Measurements from ENCODE around the gene TMEM94.
A peak's percentile ranks its signal among the peaks of the same experiment; 100 is the strongest.

TMEM94 gene

DNA sequence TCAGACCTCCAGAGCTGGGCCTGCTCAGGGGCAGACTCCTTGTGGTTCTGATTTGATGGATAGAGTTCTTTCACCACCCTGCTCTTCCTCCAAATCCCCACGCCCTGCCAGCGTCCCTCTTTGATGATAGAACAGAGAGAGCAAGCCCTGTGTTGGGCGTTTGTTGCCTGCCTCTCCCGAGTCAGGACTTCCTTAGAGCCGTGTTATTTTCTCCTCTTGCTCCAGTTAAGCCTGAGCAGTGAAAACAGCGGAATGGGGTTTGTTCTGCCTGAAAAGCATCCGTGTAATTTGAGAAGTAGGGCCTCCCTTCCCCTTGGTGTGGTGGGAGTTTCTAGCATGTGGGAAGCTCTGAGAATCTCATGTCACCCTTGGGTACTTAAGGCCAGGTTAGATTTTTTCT lies 22.1 kb downstream of the TMEM94 start:
- Histone ChIP-seq H3K36me3 (ENCODE audit: control insufficient read depth, insufficient read depth, low read length) (peaks cover 1% of the 10 kb centered on the region; the same call in 1 of the 2 replicates), H3K4me1 (ENCODE audit: control insufficient read depth, insufficient read depth, low read length) (peaks cover 4% of the 10 kb centered on the region; the same call in 1 of the 2 replicates), H3K9ac (ENCODE audit: low read depth, low read length) (no peak overlapping the region), H3K27me3 (ENCODE audit: control insufficient read depth, insufficient read depth, low read length) (no peaks in the 10 kb centered on the region), H3K4me3 (ENCODE audit: low read depth, low read length) (no peak overlapping the region), H3K9me3 (ENCODE audit: control insufficient read depth, insufficient read depth, low read length) (no peaks in the 10 kb centered on the region), H3K27ac (ENCODE audit: low read depth, low read length) (peak overlapping the region; percentile 8)

DNA sequence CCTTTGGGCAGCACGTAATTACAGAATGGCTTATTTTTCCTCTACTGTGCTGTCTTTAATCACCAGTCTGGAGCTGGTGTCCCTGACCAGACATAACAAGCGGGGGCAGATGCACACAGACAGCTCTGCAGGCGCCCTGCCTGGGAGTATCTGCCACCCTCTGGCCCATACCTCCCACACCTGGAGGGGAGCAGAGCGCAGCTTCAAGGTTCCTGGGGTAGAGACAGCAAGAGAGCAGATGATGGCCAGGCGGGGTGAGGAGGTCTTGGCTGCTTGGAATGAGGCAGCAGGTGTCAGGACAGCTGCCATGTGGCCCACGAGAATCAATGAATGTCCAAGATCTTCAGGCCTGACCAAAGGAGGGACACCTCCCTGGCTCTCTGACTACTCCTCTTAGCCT lies 23.8 kb downstream of the TMEM94 start:
- H3K4me1 ChIP-seq (ENCODE audit: control insufficient read depth, insufficient read depth, low read length), result peaks cover 4% of the 10 kb centered on the region; the same call in 1 of the 2 replicates
- no peak overlapping the region for H3K9ac ChIP-seq (ENCODE audit: low read depth, low read length)
- H3K4me3 ChIP-seq (ENCODE audit: low read depth, low read length), result no peak overlapping the region
- no peak overlapping the region for H3K27ac ChIP-seq (ENCODE audit: low read depth, low read length)
- no peaks in the 10 kb centered on the region for H3K27me3 ChIP-seq (ENCODE audit: control insufficient read depth, insufficient read depth, low read length)
- H3K9me3 ChIP-seq (ENCODE audit: control insufficient read depth, insufficient read depth, low read length), result no peaks in the 10 kb centered on the region
- no peaks in the 10 kb centered on the region for H3K36me3 ChIP-seq (ENCODE audit: control insufficient read depth, insufficient read depth, low read length)

DNA sequence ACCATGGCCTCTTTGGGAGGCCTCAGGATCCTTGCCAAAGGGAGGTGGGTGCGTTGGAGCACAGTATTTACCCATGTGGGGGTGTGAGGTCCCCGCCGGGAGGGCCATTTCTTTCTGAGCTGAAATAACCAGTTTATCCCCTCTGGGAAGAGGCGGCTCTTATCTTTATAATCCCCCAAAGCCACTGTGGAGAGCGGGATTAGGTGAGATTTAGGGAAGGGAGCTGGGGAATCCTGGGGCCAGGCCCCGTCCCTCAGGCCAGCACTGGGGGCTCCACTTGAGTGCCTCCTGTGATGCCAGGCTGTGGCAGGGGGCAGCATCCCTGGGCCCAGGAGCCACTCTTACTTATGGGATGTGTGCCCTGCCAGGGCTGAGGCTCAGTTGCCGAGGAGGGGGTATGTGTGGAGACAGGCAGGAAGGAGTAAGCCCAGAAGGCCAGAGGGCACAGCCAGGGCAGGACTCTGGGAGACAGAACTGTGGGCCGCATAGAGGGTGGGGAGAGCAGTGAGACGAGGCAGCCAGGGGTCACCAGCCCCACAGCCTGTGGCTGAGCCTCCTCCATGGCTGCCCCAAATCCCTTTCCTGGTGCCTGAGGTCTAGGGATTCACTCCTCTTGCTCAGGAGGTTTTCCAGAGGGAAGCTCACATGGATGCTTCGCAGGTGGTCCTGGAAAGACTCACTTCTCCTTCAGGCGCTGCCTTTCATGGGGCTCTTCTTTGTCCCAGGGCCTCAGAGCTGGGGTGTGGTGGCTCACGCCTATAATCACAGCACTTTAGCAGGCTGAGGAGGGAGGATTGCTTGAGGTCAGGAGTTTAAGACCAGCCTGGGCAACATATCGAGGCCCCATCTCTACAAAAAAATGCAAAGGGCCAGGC lies 25.0 kb downstream of the TMEM94 start:
- Histone ChIP-seq H3K4me3 (ENCODE audit: low read depth, low read length) (no peak overlapping the region), H3K4me1 (ENCODE audit: control insufficient read depth, insufficient read depth, low read length) (peaks cover 4% of the 10 kb centered on the region; the same call in 1 of the 2 replicates), H3K27me3 (ENCODE audit: control insufficient read depth, insufficient read depth, low read length) (no peaks in the 10 kb centered on the region), H3K9ac (ENCODE audit: low read depth, low read length) (no peak overlapping the region), H3K27ac (ENCODE audit: low read depth, low read length) (no peak overlapping the region), H3K9me3 (ENCODE audit: control insufficient read depth, insufficient read depth, low read length) (no peaks in the 10 kb centered on the region), H3K36me3 (ENCODE audit: control insufficient read depth, insufficient read depth, low read length) (no peaks in the 10 kb centered on the region)

DNA sequence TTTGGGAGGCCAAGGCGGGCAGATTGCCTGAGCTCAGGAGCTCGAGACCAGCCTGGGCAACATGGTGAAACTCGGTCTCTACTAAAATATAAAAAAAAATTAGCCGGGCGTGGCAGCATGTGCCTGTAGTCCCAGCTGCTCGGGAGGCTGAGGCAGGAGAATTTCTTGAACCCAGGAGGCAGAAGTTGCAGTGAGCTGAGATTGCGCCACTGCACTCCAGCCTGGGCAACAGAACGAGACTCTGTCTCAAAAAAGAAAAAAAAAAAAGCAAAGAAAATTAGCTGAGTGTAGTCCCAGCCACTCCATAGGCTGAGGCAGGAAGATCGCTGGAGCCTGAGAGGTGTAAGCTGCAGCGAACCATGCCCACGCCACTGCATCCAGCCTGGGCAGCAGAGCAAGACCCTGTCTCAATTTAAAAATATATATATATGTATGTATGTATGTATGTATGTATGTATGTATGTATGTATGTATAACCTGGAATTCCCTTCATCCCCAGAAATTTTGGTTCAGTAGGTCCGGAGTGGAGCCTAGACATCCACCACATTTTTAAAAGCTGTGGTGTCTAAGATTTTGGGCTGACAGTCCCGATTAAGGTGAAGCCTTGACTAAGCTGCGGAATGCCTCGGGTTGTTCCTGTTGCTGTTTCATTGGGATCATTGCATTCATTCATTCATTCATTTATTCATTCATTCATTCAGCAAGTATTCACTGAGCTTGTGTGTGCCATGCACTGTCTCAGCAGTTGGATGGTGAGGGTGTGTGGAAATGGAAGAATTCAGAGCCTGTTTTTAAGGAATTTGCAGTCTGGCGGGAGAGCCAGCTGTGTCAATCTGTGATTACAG lies 25.9 kb downstream of the TMEM94 start:
- Histone ChIP-seq H3K27me3 (ENCODE audit: control insufficient read depth, insufficient read depth, low read length) (no peaks in the 10 kb centered on the region), H3K9me3 (ENCODE audit: control insufficient read depth, insufficient read depth, low read length) (no peaks in the 10 kb centered on the region), H3K4me3 (ENCODE audit: low read depth, low read length) (no peak overlapping the region), H3K36me3 (ENCODE audit: control insufficient read depth, insufficient read depth, low read length) (no peaks in the 10 kb centered on the region), H3K9ac (ENCODE audit: low read depth, low read length) (no peak overlapping the region), H3K4me1 (ENCODE audit: control insufficient read depth, insufficient read depth, low read length) (peaks cover 4% of the 10 kb centered on the region; the same call in 1 of the 2 replicates), H3K27ac (ENCODE audit: low read depth, low read length) (no peak overlapping the region)

DNA sequence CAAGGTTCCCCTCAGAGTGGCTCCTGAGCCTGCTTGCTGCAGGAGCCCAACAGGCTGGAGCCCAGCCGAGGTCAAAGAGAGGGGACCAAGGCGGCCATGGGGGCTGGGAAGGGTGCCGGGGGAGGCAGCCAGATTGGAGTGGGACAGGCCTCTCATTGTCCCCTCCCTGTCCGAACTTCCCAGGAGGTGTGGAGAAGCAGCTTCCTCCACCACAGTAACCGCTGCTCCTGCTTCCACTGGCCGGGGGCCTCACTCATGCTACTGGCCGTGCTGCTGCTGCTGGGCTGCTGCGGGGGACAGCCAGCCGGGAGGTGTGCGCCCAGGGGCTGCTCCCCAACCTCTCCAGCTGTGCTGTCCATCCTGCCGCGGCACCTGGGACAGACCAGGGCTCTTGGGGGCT lies 29.3 kb downstream of the TMEM94 start:
- Histone ChIP-seq H3K9me3 (ENCODE audit: control insufficient read depth, insufficient read depth, low read length) (no peaks in the 10 kb centered on the region), H3K27me3 (ENCODE audit: control insufficient read depth, insufficient read depth, low read length) (no peaks in the 10 kb centered on the region), H3K27ac (ENCODE audit: low read depth, low read length) (no peak overlapping the region), H3K36me3 (ENCODE audit: control insufficient read depth, insufficient read depth, low read length) (peaks cover under 1% of the 10 kb centered on the region; the same call in 1 of the 2 replicates), H3K4me1 (ENCODE audit: control insufficient read depth, insufficient read depth, low read length) (no peaks in the 10 kb centered on the region), H3K4me3 (ENCODE audit: low read depth, low read length) (no peak overlapping the region), H3K9ac (ENCODE audit: low read depth, low read length) (no peak overlapping the region)

DNA sequence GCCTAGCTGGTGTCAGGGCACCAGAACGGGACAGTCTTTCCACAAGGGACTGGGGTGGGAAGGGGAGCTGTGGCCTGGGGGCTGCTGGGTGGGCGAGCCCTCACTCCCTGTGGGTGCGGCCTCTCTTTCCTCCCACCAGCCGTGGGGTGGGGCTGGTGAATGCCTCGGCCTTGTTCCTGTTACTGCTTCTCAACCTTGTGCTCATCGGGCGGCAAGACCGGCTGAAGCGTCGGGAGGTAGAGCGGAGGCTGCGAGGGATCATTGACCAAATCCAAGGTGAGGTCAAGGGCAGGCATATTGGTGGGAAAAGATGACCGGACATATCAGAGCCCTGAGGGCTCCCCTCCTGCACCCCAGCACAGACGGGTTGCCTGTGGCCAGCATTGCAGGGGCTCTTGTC lies 29.7 kb downstream of the TMEM94 start:
- no peaks in the 10 kb centered on the region for H3K27me3 ChIP-seq (ENCODE audit: control insufficient read depth, insufficient read depth, low read length)
- H3K36me3 ChIP-seq (ENCODE audit: control insufficient read depth, insufficient read depth, low read length), result peaks cover 4% of the 10 kb centered on the region; the same call in 1 of the 2 replicates
- H3K27ac ChIP-seq (ENCODE audit: low read depth, low read length), result no peak overlapping the region
- H3K4me1 ChIP-seq (ENCODE audit: control insufficient read depth, insufficient read depth, low read length), result no peaks in the 10 kb centered on the region
- no peak overlapping the region for H3K4me3 ChIP-seq (ENCODE audit: low read depth, low read length)
- H3K9me3 ChIP-seq (ENCODE audit: control insufficient read depth, insufficient read depth, low read length), result no peaks in the 10 kb centered on the region
- H3K9ac ChIP-seq (ENCODE audit: low read depth, low read length), result no peak overlapping the region

DNA sequence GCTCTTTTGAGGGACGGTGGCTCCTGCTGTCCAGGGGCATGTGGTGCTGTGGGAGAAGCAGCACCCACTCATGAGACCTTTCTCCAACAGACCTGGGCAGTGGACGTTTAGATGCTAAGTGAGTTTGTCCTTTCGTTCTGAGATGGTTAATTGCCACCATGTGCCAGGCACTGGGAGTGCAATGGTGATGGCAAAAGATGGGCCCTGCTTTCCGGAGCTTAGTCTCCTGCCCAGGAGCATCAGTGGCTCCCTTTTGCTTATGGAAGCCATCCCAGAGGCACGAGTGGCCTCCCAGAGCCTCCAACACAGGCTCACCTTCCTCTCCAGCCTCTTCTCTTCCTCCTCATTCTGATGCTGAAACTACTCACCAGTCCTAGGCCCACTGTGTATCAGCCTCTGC lies 30.5 kb downstream of the TMEM94 start:
- Histone ChIP-seq H3K9ac (ENCODE audit: low read depth, low read length) (no peak overlapping the region), H3K4me1 (ENCODE audit: control insufficient read depth, insufficient read depth, low read length) (no peaks in the 10 kb centered on the region), H3K4me3 (ENCODE audit: low read depth, low read length) (no peak overlapping the region), H3K9me3 (ENCODE audit: control insufficient read depth, insufficient read depth, low read length) (no peaks in the 10 kb centered on the region), H3K27ac (ENCODE audit: low read depth, low read length) (no peak overlapping the region), H3K36me3 (ENCODE audit: control insufficient read depth, insufficient read depth, low read length) (peaks cover 12% of the 10 kb centered on the region), H3K27me3 (ENCODE audit: control insufficient read depth, insufficient read depth, low read length) (no peaks in the 10 kb centered on the region)

DNA sequence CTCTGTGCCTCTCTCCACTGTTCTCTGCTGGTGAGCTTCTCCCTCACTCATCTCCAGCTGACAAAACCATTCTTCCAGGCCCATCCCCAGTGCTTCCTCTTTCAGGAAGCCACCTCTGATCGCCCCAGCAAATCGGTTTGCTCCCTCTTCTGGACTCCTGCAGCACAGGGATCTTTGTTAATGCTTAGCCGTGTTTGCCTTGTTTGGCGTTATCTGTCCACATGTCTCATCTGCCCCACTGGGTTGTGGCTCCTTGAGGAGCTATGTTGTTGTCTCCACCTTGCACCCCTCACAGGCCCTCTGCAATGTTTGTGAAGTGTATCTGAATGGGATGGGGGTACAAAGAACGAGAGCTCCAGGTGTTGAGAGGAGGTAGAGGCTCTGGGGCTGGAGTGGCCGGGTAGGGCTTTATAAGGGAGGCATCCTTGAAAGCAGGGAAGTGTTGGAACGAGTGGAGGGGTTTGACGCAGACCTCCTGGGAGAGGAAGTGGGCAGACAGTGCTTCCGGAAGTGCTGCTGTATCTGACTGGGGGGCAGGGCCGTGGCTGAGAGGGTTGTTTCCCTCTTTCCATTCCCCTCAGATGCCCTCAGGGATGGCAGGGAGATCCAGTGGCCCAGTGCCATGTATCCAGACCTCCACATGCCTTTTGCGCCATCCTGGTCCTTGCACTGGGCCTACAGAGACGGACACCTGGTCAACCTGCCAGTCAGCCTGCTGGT lies 31.1 kb downstream of the TMEM94 start:
- Histone ChIP-seq H3K27ac (ENCODE audit: low read depth, low read length) (no peak overlapping the region), H3K27me3 (ENCODE audit: control insufficient read depth, insufficient read depth, low read length) (no peaks in the 10 kb centered on the region), H3K9me3 (ENCODE audit: control insufficient read depth, insufficient read depth, low read length) (no peaks in the 10 kb centered on the region), H3K4me3 (ENCODE audit: low read depth, low read length) (no peak overlapping the region), H3K9ac (ENCODE audit: low read depth, low read length) (no peak overlapping the region), H3K4me1 (ENCODE audit: control insufficient read depth, insufficient read depth, low read length) (no peaks in the 10 kb centered on the region), H3K36me3 (ENCODE audit: control insufficient read depth, insufficient read depth, low read length) (peaks cover 17% of the 10 kb centered on the region)

DNA sequence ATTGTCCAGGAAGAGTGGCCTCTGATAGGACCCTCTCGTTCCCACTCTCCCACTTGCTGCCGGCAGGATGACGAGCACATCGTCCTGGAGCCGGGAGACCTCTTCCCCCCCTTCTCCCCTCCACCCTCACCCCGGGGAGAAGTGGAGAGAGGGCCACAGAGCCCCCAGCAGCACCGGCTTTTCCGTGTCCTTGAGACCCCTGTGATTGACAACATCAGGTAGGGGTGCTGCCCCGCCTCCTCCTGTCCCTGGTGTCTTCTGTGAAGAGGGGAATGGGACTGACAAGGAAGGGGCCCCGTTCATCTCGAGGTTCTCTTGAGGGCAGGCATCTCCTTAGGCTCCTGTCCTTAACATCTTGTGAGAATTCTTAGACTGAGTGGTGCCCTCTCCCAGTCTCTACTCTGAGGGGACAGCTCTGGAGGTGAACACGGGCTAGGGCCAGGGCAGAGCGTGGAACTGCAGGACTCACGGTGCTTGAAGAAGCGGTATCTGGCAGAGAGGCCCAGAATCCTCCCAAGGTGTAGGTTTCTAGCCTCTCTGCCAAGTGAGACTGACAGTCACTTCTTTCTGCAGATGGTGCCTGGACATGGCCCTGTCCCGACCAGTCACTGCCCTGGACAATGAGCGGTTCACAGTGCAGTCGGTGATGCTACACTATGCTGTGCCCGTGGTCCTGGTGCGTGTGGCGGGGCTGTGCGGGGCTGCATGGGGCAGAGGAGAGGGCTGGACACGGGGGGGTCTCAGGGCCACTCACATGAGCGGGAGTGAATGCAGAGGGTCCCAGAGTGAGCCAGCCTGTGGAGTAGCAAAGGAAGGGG lies 32.5 kb downstream of the TMEM94 start:
- no peaks in the 10 kb centered on the region for H3K4me1 ChIP-seq (ENCODE audit: control insufficient read depth, insufficient read depth, low read length)
- no peak overlapping the region for H3K4me3 ChIP-seq (ENCODE audit: low read depth, low read length)
- H3K9me3 ChIP-seq (ENCODE audit: control insufficient read depth, insufficient read depth, low read length), result no peaks in the 10 kb centered on the region
- no peak overlapping the region for H3K27ac ChIP-seq (ENCODE audit: low read depth, low read length)
- peaks cover 31% of the 10 kb centered on the region for H3K36me3 ChIP-seq (ENCODE audit: control insufficient read depth, insufficient read depth, low read length)
- H3K9ac ChIP-seq (ENCODE audit: low read depth, low read length), result no peak overlapping the region
- H3K27me3 ChIP-seq (ENCODE audit: control insufficient read depth, insufficient read depth, low read length), result no peaks in the 10 kb centered on the region

DNA sequence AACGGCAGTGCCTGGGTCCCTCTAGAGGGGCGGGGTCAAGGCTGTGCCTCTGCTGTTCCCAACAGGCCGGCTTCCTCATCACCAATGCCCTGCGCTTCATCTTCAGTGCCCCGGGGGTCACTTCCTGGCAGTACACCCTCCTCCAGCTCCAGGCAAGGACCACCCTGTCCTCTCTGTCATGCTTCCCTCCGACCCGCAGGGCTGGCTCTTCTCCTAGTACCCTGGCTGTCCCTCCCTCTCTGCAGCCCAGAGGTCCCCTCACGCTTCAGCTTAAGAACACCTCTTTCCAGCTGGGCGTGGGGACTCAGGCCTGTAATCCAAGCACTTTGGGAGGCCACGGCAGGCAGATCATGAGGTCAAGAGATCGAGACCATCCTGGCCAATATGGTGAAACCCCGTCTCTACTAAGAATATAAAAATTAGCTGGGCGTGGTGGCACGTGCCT lies 33.1 kb downstream of the TMEM94 start:
- no peaks in the 10 kb centered on the region for H3K9me3 ChIP-seq (ENCODE audit: control insufficient read depth, insufficient read depth, low read length)
- H3K4me3 ChIP-seq (ENCODE audit: low read depth, low read length), result no peak overlapping the region
- H3K4me1 ChIP-seq (ENCODE audit: control insufficient read depth, insufficient read depth, low read length), result no peaks in the 10 kb centered on the region
- H3K27me3 ChIP-seq (ENCODE audit: control insufficient read depth, insufficient read depth, low read length), result no peaks in the 10 kb centered on the region
- H3K36me3 ChIP-seq (ENCODE audit: control insufficient read depth, insufficient read depth, low read length), result peaks cover 37% of the 10 kb centered on the region
- no peak overlapping the region for H3K27ac ChIP-seq (ENCODE audit: low read depth, low read length)
- no peak overlapping the region for H3K9ac ChIP-seq (ENCODE audit: low read depth, low read length)
